Adipocyte (in vitro differentiated cells): ENCODE results near the gene C7.

Source experiments
- DNase-seq: peaks from one replicate; pipeline ENCODE4 v3.0.0-alpha.2; 2015; ENCODE audit warnings: low read depth
- H3K27me3 ChIP-seq: replicated peaks from 2 replicates; pipeline ENCODE4 v1.7.0; 2013; ENCODE audit warnings: mild to moderate bottlenecking, low read length, moderate library complexity; ENCODE audit not compliant: control insufficient read depth, insufficient read depth
- H3K36me3 ChIP-seq: 2 replicates; pipeline ENCODE4 v1.7.0; 2013; ENCODE audit warnings: low read length, mild to moderate bottlenecking, moderate library complexity; ENCODE audit not compliant: control insufficient read depth, insufficient read depth, severe bottlenecking
- H3K4me1 ChIP-seq: 2 replicates; pipeline ENCODE4 v1.7.0; 2013; ENCODE audit warnings: mild to moderate bottlenecking, low read length, moderate library complexity; ENCODE audit not compliant: control insufficient read depth, insufficient read depth
- H3K4me3 ChIP-seq: 2 replicates; pipeline ENCODE4 v1.7.0; 2013; ENCODE audit warnings: mild to moderate bottlenecking, low read length, moderate library complexity
- H3K9ac ChIP-seq: 2 replicates; pipeline ENCODE4 v1.7.0; 2013; ENCODE audit warnings: mild to moderate bottlenecking, low read length, moderate library complexity
- H3K9me3 ChIP-seq: 2 replicates; pipeline ENCODE4 v1.7.0; 2013; ENCODE audit warnings: mild to moderate bottlenecking, low read length, moderate library complexity; ENCODE audit not compliant: control insufficient read depth

The C7 gene

DNA sequence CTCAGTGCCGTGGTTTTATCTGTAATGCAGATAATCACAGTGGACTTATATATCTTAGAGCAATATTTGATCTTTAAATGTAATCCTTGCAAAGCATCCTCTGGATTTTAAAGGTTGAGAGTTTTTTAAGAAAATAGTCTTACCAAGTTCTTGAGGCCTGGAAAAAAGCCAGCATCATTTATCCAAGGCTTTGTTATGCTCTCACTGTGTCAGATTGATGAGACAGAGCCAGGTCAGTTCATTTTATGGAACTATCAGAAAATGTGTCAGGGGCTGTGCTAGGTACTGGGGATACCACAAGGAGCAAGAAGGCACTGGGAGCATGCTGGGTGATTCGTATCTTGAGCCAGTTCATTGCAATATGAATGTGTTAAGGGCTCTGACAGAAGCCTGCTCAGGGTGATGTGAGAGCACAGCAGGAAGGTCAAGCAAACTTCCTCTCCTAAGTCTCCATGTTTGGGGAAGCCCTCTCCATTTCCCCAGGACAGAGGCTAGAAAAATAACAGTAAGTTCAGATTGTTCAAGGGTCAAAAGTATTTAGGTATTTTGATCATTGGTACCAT lies 19.7 kb downstream of the C7 start:
- Histone ChIP-seq H3K4me3 (no peak overlapping the region), H3K9me3 (peaks cover 34% of the 10 kb centered on the region), H3K36me3 (no peaks in the 10 kb centered on the region), H3K9ac (no peak overlapping the region), H3K27me3 (no peaks in the 10 kb centered on the region), H3K4me1 (no peaks in the 10 kb centered on the region)
- no peak for DNase-seq

DNA sequence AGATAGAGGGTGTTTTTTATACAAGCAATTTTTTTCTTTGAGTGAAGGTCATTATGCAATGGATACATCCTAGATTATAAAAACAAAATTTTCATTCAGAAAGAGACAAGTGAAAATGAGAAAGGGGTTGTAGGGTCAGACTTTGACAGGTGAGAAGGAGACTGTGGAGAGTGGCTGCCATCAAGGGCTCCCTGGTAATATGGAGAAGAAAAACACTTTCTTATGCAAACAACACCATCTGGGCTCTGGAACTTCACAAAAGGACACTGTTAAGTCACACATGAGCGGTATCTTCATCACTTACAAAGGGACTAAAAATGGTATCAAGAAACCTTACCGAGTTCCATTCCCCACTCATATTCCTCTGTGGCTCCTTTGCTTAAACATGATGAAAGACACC lies 23.5 kb downstream of the C7 start:
- Histone ChIP-seq H3K4me3 (no peak overlapping the region), H3K9ac (no peak overlapping the region), H3K27me3 (no peaks in the 10 kb centered on the region), H3K4me1 (no peaks in the 10 kb centered on the region), H3K36me3 (no peaks in the 10 kb centered on the region), H3K9me3 (peaks cover 4% of the 10 kb centered on the region)
- no peak for DNase-seq

DNA sequence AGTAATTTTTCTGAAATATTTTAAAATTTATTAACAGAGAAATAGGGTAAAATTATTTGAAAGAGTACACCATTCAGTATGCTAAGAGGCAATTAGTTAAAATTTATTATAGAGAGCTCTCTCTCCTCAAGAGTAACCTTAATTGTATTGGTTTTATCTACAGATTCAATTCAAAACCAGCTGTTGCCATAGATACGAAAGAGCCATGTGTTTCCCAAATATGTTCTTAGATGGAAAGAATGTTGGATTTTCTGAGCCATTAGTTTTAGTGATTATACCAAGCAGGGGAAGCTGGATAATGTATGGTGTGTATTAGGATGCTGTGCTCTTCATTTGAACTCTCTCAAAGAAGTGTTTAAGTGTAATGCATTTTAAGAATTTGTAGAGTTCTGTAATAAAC lies 27.8 kb downstream of the C7 start:
- no peaks in the 10 kb centered on the region for H3K4me1 ChIP-seq
- H3K4me3 ChIP-seq: no peak overlapping the region
- H3K9ac ChIP-seq: no peak overlapping the region
- no peak for DNase-seq
- H3K27me3 ChIP-seq: no peaks in the 10 kb centered on the region
- no peaks in the 10 kb centered on the region for H3K36me3 ChIP-seq
- H3K9me3 ChIP-seq: peaks cover 4% of the 10 kb centered on the region

DNA sequence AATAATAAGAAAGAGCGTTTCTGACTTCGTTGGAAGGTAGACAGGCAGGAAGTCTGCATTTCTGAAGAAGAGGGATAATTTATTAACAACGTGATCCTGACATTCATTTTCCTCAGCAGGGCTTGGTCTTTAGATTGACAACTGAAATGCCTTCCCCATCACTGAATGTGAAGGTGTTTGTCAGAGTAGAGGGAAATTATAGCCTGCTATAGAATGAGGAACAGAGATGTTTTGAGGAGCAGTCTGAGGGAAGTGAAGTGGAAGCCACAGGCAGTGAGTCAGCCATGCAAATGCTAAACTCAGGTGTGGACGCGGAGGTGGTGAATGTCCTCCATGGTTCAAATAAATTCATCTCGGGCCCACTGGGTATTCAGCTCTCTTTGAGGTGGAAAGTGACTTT lies 30.5 kb downstream of the C7 start:
- H3K9me3 ChIP-seq: peaks cover 4% of the 10 kb centered on the region
- no peaks in the 10 kb centered on the region for H3K36me3 ChIP-seq
- DNase-seq: no peak
- no peaks in the 10 kb centered on the region for H3K27me3 ChIP-seq
- no peak overlapping the region for H3K9ac ChIP-seq
- no peaks in the 10 kb centered on the region for H3K4me1 ChIP-seq
- H3K4me3 ChIP-seq: no peak overlapping the region

DNA sequence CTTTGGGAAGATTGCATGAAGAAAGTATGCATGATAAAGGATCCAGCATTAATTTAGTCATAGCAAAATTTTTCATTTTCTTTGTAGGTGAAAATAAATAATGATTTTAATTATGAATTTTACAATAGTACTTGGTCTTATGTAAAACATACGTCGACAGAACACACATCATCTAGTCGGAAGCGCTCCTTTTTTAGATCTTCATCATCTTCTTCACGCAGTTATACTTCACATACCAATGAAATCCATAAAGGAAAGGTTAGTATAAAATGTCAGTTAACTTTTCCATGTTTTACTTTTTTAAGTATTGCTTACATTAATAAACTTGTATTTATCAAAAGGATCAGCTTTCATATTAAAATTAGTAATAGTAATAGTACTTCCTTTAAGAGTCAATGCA lies 35.8 kb downstream of the C7 start:
- no peak for DNase-seq
- Histone ChIP-seq H3K36me3 (peaks cover 4% of the 10 kb centered on the region), H3K4me1 (no peaks in the 10 kb centered on the region), H3K4me3 (no peak overlapping the region), H3K9ac (no peak overlapping the region), H3K9me3 (no peaks in the 10 kb centered on the region), H3K27me3 (no peaks in the 10 kb centered on the region)

DNA sequence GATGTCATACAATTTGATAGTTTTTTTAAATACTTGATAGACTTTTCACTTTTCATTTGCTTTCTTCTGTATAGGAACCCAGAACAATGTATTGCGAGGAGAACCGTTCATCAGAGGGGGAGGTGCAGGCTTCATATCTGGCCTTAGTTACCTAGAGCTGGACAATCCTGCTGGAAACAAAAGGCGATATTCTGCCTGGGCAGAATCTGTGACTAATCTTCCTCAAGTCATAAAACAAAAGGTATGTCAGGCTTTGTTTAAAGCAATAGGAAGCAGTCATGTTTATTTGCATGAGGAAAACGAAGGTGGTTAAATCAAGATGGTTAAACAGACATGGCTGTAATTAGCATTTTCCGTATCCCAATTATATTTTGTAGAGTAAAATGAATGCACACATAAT lies 46.0 kb downstream of the C7 start:
- Histone ChIP-seq H3K36me3 (peaks cover 18% of the 10 kb centered on the region), H3K9me3 (peaks cover 28% of the 10 kb centered on the region), H3K27me3 (no peaks in the 10 kb centered on the region), H3K9ac (no peak overlapping the region), H3K4me3 (no peak overlapping the region), H3K4me1 (no peaks in the 10 kb centered on the region)
- DNase-seq: no peak

DNA sequence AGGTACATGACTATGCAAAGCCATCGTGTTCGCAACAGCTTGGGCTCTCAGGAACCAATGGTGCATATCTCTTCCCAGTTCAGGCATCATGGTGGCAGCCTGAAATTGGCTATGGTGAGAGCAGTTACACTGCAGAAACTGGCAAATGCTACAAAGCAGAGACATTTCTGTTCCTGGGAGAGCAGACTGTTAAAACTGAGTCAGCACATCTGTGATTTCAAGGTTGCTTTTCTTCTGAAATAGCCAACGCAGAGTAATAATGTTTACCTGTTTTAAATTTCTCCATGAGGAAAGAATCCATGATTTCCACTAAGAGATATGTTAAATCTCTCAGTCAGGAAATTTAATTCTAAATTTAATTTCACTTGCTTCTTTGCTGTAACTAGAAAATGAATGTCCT lies 47.8 kb downstream of the C7 start:
- no peak for DNase-seq
- H3K4me3 ChIP-seq: no peak overlapping the region
- peaks cover 28% of the 10 kb centered on the region for H3K9me3 ChIP-seq
- no peaks in the 10 kb centered on the region for H3K4me1 ChIP-seq
- H3K36me3 ChIP-seq: peaks cover 18% of the 10 kb centered on the region
- no peaks in the 10 kb centered on the region for H3K27me3 ChIP-seq
- no peak overlapping the region for H3K9ac ChIP-seq

DNA sequence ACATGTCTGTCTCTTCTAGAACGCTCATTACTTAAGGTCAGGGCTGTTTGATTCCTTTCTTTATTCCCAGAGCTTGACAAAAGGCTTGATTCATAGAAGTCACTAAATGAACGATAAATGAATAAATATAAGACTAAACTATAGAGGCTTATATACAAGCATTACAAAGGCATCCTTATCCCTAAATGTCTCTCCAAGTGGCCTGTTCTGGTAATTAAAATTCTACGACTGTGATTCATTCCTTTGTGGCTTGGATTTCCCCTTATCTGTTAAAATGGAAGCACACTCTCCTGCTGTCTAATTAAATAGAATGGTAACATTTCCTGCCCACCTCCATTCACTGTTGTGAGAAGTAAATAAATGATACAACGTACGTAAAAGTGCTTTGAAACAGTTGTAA lies 49.5 kb downstream of the C7 start:
- Histone ChIP-seq H3K36me3 (peaks cover 18% of the 10 kb centered on the region), H3K27me3 (no peaks in the 10 kb centered on the region), H3K9me3 (peaks cover 28% of the 10 kb centered on the region), H3K9ac (no peak overlapping the region), H3K4me1 (no peaks in the 10 kb centered on the region), H3K4me3 (no peak overlapping the region)
- DNase-seq: no peak

DNA sequence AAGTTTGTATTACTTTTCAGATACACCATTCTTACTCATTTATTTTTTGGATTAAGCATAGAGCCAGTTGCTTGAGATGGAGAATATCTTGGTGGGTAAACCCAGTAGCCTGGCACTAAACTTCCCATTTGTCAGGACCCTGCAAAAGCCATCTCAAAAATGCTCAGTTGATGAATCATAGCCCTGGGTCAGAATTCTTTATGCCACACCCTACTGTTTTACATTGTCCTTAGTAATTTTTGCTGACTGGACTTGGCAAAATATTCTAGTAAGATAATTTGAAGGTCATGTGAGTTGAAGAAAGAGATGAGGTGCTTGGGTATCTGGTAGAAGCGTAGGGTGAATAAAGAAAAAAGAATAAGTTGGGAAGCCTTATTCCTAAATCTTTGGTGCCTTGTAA lies 50.7 kb downstream of the C7 start:
- H3K4me1 ChIP-seq: no peaks in the 10 kb centered on the region
- H3K4me3 ChIP-seq: no peak overlapping the region
- peaks cover 21% of the 10 kb centered on the region for H3K36me3 ChIP-seq
- no peak overlapping the region for H3K9ac ChIP-seq
- peak; percentile 10 for DNase-seq
- H3K27me3 ChIP-seq: no peaks in the 10 kb centered on the region
- H3K9me3 ChIP-seq: peaks cover 28% of the 10 kb centered on the region

DNA sequence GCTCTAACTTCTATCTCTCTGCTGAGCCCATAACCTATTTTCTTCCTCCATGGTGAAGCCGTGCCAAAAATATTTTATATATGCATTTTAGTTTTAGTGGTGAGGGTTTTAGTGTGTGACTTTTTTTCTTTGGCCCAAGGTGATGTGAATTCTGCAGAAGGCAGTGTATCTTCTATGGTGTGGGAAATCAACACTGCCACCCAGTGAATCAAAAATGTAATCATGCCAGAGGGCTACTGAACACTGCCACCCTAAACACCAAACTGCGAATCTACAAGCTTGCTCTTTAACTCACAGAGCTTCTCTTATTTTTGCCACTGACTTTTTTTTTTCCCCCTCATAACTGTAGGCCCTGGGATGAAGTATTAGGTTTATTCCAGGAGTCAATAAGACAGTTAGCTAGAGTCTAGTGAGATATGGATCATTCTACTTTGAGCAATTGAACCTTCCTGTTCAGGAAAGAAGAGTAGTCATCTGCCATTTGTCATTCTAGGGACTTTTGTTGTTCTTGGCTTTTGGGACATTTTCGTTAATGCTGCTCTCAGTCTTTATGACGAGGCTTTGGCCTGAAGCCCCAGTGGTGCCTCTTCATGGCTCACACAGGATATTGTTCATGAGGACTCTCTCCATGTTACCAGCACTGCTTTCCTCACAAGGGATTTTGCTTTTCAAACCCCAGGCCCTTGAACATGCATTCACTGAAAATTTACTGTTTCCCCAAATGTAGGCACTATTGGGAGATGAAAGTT lies 53.1 kb downstream of the C7 start:
- Histone ChIP-seq H3K4me1 (no peaks in the 10 kb centered on the region), H3K9me3 (peaks cover 28% of the 10 kb centered on the region), H3K9ac (no peak overlapping the region), H3K4me3 (no peak overlapping the region), H3K36me3 (peaks cover 24% of the 10 kb centered on the region), H3K27me3 (no peaks in the 10 kb centered on the region)
- no peak for DNase-seq

DNA sequence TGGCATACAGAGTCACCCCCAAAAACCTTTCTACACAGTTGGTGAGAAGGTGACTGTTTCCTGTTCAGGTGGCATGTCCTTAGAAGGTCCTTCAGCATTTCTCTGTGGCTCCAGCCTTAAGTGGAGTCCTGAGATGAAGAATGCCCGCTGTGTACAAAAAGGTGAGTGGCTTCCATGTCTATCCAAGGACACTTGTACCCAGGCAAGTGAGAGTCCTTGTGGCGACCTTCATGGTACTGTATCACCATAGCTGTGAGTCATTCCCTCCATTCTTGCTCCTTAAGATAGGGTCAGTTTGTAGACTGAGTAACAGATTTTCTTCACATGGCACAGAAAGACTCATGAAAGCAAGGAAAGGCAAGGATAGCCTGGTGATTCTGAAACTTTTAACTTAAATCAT lies 63.1 kb downstream of the C7 start:
- Histone ChIP-seq H3K36me3 (no peaks in the 10 kb centered on the region), H3K9ac (no peak overlapping the region), H3K4me1 (no peaks in the 10 kb centered on the region), H3K27me3 (no peaks in the 10 kb centered on the region), H3K9me3 (no peaks in the 10 kb centered on the region), H3K4me3 (no peak overlapping the region)
- DNase-seq: no peak
